CD4-positive, CD25-positive, alpha-beta regulatory T cell (primary cell): ENCODE results near the gene FLG. TPM values are rescaled to one million over a fixed set of nuclear protein-coding genes. Genes with fewer than 3 reads are reported as not detected.
A peak's percentile ranks its signal among the peaks of the same experiment; 100 is the strongest.
"Not testable (repeated sequence)": the region's sequence is repeated elsewhere in the genome, so short reads cannot be mapped to it uniquely, and the experiment has no call there.

ENCODE experiments used
- ATAC-seq, 2 donors: fragments of 150-1000 bp; cut with Tn5 transposase; one replicate each; pipeline ENCODE4 v1.10.0; 2021; ENCODE audit warnings: low read depth in 2 of 2, moderate number of reproducible peaks in 2 of 2, moderate library complexity in 1 of 2
- DNase-seq, 3 donors: peaks; one replicate each; pipeline versions ENCODE4 v3.0.0 to v3.0.0-alpha.2; 2012 to 2022; ENCODE audit warnings: mixed read lengths in 1 of 3
- H3K27ac ChIP-seq: one replicate; pipeline ENCODE4 v1.7.0; 2013; ENCODE audit warnings: mild to moderate bottlenecking, low read length; ENCODE audit not compliant: insufficient read depth, poor library complexity, severe bottlenecking
- H3K27me3 ChIP-seq: one replicate; pipeline ENCODE4 v1.7.0; 2013; ENCODE audit warnings: low read length; ENCODE audit not compliant: control insufficient read depth, insufficient read depth
- H3K36me3 ChIP-seq: one replicate; pipeline ENCODE4 v1.7.0; 2013; ENCODE audit warnings: mild to moderate bottlenecking, low read length, moderate library complexity; ENCODE audit not compliant: control insufficient read depth, insufficient read depth
- H3K4me1 ChIP-seq: 2 replicates; pipeline ENCODE4 v1.7.0; 2013; ENCODE audit warnings: mild to moderate bottlenecking, low read length; ENCODE audit not compliant: insufficient read depth, control insufficient read depth, poor library complexity, severe bottlenecking
- H3K4me3 ChIP-seq: one replicate; pipeline ENCODE4 v1.7.0; 2013; ENCODE audit warnings: low read depth, mild to moderate bottlenecking, low read length, moderate library complexity
- H3K9me3 ChIP-seq, 2 experiments: 1 replicate in 1 of 2; 2 replicates in 1 of 2; pipeline ENCODE4 v1.7.0; 2013; ENCODE audit warnings: low read length in 2 of 2, mild to moderate bottlenecking in 1 of 2, moderate library complexity in 1 of 2; ENCODE audit not compliant: control insufficient read depth in 2 of 2
- H3K27ac Mint-ChIP-seq, 3 donors: one replicate each; pipeline ENCODE4 v1.8.0; 2020 to 2022; ENCODE audit warnings: mild to moderate bottlenecking in 3 of 3, mixed read lengths in 3 of 3, moderate library complexity in 2 of 3
- H3K27me3 Mint-ChIP-seq: one replicate; pipeline ENCODE4 v1.8.0; 2022; ENCODE audit warnings: mild to moderate bottlenecking, mixed read lengths
- H3K36me3 Mint-ChIP-seq: one replicate; pipeline ENCODE4 v1.8.0; 2020; ENCODE audit warnings: mixed read lengths
- H3K4me1 Mint-ChIP-seq, 4 donors: one replicate each; pipeline ENCODE4 v1.8.0; 2020 to 2022; ENCODE audit warnings: mixed read lengths in 4 of 4, mild to moderate bottlenecking in 1 of 4
- H3K4me3 Mint-ChIP-seq, 4 donors: one replicate each; pipeline ENCODE4 v1.8.0; 2020 to 2022; ENCODE audit warnings: mild to moderate bottlenecking in 4 of 4, mixed read lengths in 4 of 4, moderate library complexity in 3 of 4
- H3K9me3 Mint-ChIP-seq, 7 donors: one replicate each; pipeline ENCODE4 v1.8.0; 2020 to 2022; ENCODE audit warnings: mixed read lengths in 7 of 7, mild to moderate bottlenecking in 3 of 7, moderate library complexity in 2 of 7
- polyA plus RNA-seq, 4 donors: library from polyadenylated mRNA; unstranded; fragments of 300-500 nt; fragmentation: Illumina TruSeq; gene quantifications; one replicate each; pipeline ENCODE4 v1.2.3, GENCODE V29; 2021
- total RNA-seq: library from RNA; stranded (reverse); gene quantifications from one replicate; pipeline ENCODE4 v1.2.3, GENCODE V29; 2022

Gene FLG
- total and polyA plus RNA-seq, 5 donors from 2014 or later = not detected

DNA sequence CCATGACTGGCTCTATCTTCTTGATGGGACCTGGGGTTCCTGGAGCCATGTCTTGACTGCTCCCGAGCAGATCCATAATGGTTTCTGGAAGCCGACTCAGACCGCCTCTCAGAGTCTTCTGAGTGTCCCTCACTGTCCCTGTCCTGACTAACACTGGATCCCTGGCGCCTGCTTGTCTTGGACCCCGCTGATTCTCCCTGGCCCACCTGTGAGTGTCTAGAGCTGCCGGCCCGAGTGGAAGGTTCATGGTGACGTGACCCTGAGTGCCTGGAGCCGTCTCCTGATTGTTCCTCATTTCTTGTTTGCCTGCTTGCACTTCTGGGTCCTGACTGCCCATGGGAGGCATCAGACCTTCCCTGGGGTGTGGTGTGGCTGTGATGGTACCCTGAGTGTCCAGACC lies 15.1 kb downstream of the FLG start:
- H3K27ac ChIP-seq = no peak overlapping the region

DNA sequence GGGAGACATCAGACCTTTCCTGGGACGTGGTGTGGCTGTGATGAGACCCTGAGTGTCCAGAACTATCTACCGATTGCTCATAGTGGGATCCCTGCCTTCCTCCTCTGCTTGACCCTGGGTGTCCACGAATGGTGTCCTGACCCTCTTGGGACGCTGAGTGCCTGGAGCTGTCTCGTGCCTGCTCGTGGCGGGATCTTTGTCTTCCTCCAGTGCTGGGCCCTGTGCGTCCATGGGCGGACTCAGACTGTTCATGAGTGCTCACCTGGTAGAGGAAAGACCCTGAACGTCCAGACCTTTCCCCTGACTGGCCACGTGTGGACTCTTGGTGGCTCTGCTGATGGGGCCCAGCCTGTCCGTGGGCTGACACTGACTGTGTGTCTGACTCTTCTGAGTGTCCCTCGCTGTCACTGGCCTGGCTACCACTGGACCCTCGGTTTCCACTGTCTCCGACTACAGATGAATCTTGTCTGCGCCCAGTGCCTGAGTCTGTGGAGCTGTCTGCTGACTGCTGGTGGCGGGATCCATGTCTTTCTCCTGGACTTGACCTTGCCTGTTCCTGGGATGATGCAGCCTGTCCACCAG lies 15.6 kb downstream of the FLG start:
- H3K27ac Mint-ChIP-seq, DNase-seq, H3K36me3 Mint-ChIP-seq, H3K4me3 Mint-ChIP-seq, H3K4me1 ChIP-seq, H3K4me3 ChIP-seq, H3K27me3 Mint-ChIP-seq, ATAC-seq, H3K27me3 ChIP-seq, H3K9me3 ChIP-seq, H3K36me3 ChIP-seq, H3K9me3 Mint-ChIP-seq, H3K27ac ChIP-seq, H3K4me1 Mint-ChIP-seq: not testable (repeated sequence)

More for the DNA sequence above, 15.1 kb downstream of the FLG start:
- H3K4me1 ChIP-seq = no peaks in the 10 kb centered on the region
- H3K4me3 Mint-ChIP-seq = peak overlapping the region in 1 of 4 donors; percentile 58
- no peak overlapping the region for H3K27ac Mint-ChIP-seq
- no peaks in the 10 kb centered on the region for H3K27me3 ChIP-seq
- peaks cover 10% of the 10 kb centered on the region for H3K27me3 Mint-ChIP-seq
- peaks cover 0 to 6% (median under 1%) of the 10 kb centered on the region in 7 donors for H3K9me3 Mint-ChIP-seq
- H3K4me3 ChIP-seq = no peak overlapping the region
- DNase-seq (no peak), ATAC-seq (no peak)
- no peaks in the 10 kb centered on the region for H3K36me3 ChIP-seq
- no peaks in the 10 kb centered on the region for H3K36me3 Mint-ChIP-seq
- no peaks in the 10 kb centered on the region for H3K4me1 Mint-ChIP-seq
- H3K9me3 ChIP-seq = no peaks in the 10 kb centered on the region

DNA sequence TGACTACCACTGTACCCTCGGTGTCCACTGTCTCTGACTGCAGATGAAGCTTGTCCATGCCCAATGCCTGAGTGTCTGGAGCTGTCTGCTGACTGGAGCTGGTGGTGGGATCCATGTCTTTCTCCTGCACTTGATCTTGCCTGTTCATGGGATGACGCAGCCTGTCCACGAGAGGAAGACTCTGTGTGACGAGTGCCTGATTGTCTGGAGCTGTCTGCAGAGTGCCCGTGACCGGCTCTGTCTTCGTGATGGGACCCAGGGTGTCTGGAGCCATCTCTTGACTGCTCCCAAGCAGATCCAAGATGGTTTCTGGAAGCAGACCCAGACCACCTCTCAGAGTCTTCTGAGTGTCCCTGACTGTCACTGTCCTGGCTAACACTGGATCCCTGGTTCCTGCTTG lies 16.3 kb downstream of the FLG start:
- H3K9me3 Mint-ChIP-seq, H3K27ac Mint-ChIP-seq, H3K4me1 Mint-ChIP-seq, H3K9me3 ChIP-seq, H3K4me1 ChIP-seq, H3K36me3 Mint-ChIP-seq, H3K27me3 Mint-ChIP-seq, H3K27me3 ChIP-seq, H3K36me3 ChIP-seq, H3K4me3 Mint-ChIP-seq, ATAC-seq, DNase-seq, H3K4me3 ChIP-seq, H3K27ac ChIP-seq: not testable (repeated sequence)

DNA sequence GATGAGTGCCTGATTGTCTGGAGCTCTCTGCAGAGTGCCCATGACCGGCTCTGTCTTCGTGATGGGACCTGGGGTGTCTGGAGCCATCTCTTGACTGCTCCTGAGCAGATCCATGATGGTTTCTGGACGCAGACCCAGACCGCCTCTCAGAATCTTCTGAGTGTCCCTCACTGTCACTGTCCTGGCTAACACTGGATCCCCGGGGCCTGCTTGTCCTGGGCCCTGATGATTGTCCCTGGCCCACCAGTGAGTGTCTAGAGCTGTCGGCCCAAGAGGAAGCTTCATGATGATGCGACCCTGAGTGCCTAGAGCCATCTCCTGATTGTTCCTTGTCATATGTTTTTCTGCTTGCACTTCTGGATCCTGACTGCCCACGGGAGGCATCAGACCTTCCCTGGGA lies 17.1 kb downstream of the FLG start:
- H3K36me3 Mint-ChIP-seq, H3K36me3 ChIP-seq, H3K4me3 Mint-ChIP-seq, H3K27ac ChIP-seq, H3K27me3 Mint-ChIP-seq, DNase-seq, H3K4me1 Mint-ChIP-seq, H3K4me1 ChIP-seq, ATAC-seq, H3K27me3 ChIP-seq, H3K9me3 ChIP-seq, H3K27ac Mint-ChIP-seq, H3K9me3 Mint-ChIP-seq, H3K4me3 ChIP-seq: not testable (repeated sequence)

DNA sequence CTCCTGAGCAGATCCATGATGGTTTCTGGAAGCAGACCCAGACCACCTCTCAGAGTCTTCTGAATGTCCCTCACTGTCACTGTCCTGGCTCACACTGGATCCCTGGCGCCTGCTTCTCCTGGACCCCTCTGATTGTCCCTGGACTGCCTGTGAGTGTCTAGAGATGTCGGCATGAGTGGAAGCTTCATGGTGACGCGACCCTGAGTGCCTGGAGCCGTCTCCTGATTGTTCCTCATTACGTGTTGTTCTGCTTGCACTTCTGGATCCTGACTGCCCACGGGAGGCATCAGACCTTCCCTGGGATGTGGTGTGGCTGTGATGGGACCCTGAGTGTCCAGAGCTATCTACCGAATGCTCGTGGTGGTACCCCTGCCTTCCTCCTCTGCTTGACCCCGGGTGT lies 18.9 kb downstream of the FLG start:
- H3K9me3 ChIP-seq, H3K9me3 Mint-ChIP-seq, H3K4me3 ChIP-seq, H3K4me1 ChIP-seq, H3K36me3 Mint-ChIP-seq, H3K4me3 Mint-ChIP-seq, H3K4me1 Mint-ChIP-seq, ATAC-seq, DNase-seq, H3K36me3 ChIP-seq, H3K27ac ChIP-seq, H3K27me3 Mint-ChIP-seq, H3K27me3 ChIP-seq, H3K27ac Mint-ChIP-seq: not testable (repeated sequence)

DNA sequence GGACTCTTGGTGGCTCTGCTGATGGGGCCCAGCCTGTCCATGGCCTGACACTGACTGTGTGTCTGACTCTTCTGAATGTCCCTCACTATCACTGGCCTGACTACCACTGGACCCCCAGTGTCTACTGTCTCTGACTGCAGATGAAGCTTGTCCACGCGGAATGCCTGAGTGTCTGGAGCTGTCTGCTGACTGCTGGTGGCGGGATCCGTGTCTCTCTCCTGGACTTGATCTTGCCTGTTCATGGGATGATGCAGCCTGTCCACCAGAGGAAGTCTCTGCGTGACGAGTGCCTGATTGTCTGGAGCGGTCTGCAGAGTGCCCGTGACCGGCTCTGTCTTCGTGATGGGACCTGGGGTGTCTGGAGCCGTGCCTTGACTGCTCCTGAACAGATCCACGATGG lies 20.3 kb downstream of the FLG start:
- not testable (repeated sequence) for H3K36me3 Mint-ChIP-seq, H3K4me3 ChIP-seq, H3K36me3 ChIP-seq, H3K27me3 ChIP-seq, H3K4me1 Mint-ChIP-seq, H3K4me3 Mint-ChIP-seq, H3K27ac ChIP-seq, H3K4me1 ChIP-seq, H3K9me3 ChIP-seq, H3K9me3 Mint-ChIP-seq, H3K27me3 Mint-ChIP-seq, ATAC-seq, DNase-seq
- H3K27ac Mint-ChIP-seq = peak overlapping the region in 1 of 3 donors; percentile 32

DNA sequence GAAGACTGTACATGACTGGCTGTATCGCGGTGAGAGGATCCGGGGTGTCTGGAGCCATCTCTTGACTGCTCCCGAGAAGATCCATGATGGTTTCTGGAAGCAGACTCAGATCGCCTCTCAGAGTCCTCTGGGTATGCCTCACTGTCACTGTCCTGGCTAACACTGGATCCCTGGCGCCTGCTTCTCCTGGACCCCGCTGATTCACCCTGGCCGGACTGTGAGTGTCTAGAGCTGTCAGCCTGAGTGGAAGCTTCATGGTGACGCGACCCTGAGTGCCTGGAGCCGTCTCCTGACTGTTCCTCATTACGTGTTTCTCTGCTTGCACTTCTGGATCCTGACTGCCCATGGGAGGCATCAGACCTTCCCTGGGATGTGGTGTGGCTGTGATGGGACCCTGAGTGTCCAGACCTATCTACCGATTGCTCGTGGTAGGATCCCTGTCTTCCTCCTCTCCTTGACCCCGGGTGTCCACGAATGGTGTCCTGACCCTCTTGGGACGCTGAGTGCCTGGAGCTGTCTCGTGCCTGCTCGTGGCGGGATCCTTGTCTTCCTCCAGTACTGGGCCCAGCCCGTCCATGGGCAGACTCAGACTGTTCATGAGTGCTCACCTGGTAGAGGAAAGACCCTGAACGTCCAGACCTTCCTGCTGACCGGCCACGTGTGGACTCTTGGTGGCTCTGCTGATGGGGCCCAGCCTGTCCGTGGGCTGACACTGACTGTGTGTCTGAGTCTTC lies 21.7 kb downstream of the FLG start:
- H3K27ac Mint-ChIP-seq, DNase-seq, H3K36me3 ChIP-seq, H3K9me3 ChIP-seq, H3K27me3 Mint-ChIP-seq, H3K36me3 Mint-ChIP-seq, H3K4me3 Mint-ChIP-seq, H3K9me3 Mint-ChIP-seq, H3K4me1 Mint-ChIP-seq, H3K27me3 ChIP-seq, H3K4me1 ChIP-seq, H3K4me3 ChIP-seq, ATAC-seq, H3K27ac ChIP-seq: not testable (repeated sequence)

DNA sequence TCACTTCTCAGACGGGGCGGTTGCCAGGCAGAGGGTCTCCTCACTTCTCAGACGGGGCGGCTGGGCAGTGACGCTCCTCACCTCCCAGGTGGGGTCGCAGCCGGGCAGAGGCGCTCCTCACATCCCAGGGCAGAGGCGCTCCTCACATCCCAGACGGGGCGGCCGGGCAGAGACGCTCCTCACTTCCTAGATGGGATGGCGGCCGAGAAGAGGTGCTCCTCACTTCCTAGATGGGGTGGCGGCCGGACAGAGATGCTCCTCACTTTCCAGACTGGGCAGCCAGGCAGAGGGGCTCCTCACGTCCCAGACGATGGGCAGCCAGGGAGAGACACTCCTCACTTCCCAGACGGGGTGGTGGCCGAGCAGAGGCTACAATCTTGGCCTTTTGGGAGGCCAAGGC lies 68.6 kb downstream of the FLG start:
- not testable (repeated sequence) for H3K4me1 Mint-ChIP-seq, H3K27ac ChIP-seq, H3K27me3 Mint-ChIP-seq, H3K9me3 Mint-ChIP-seq, H3K27ac Mint-ChIP-seq, H3K4me1 ChIP-seq, H3K36me3 Mint-ChIP-seq, H3K36me3 ChIP-seq, H3K9me3 ChIP-seq, H3K4me3 Mint-ChIP-seq, H3K27me3 ChIP-seq, ATAC-seq, H3K4me3 ChIP-seq, DNase-seq
